HEK293 (cell line): ENCODE measurements around the gene METTL16.

Experiments used
- CTCF ChIA-PET: fragments of 350-600 bp; formaldehyde crosslinking; extraction: SDS; loops from one replicate; lab custom pipeline; 2021; ENCODE audit warnings: antibody characterized with exemption; lab: Yijun Ruan, JAX
- POLR2A ChIA-PET: fragments of 300-600 bp; formaldehyde crosslinking; extraction: SDS; loops from one replicate; lab custom pipeline; 2020; ENCODE audit warnings: antibody characterized with exemption, inconsistent platforms; lab: Yijun Ruan, JAX
- H3K27ac ChIP-seq: fragments of 200-500 bp; sonication (Bioruptor generic); 2 replicates; pipeline ENCODE4 v1.5.1; 2014; ENCODE audit warnings: low read depth, low read length, control low read depth, inconsistent platforms; ENCODE audit errors: extremely low read depth
- H3K36me3 ChIP-seq, 2 experiments: fragments of 200-500 bp in 1 of 2; sonication (Bioruptor generic) in 1 of 2; 1 replicate in 1 of 2; 2 replicates in 1 of 2; pipeline ENCODE4 v1.5.1; 2014 to 2017; ENCODE audit warnings: inconsistent platforms in 2 of 2, low read length in 2 of 2; ENCODE audit not compliant: control insufficient read depth in 2 of 2, insufficient read depth in 1 of 2
- H3K4me1 ChIP-seq: fragments of 200-500 bp; sonication (Bioruptor generic); 2 replicates; pipeline ENCODE4 v1.5.1; 2014; ENCODE audit warnings: mild to moderate bottlenecking, low read length, inconsistent platforms; ENCODE audit not compliant: control insufficient read depth, insufficient read depth
- H3K4me3 ChIP-seq: 2 replicates; pipeline ENCODE4 v1.5.1; 2011; ENCODE audit warnings: low read depth, mild to moderate bottlenecking, control low read depth, low read length, moderate library complexity
- H3K9me3 ChIP-seq: fragments of 200-500 bp; sonication (Bioruptor generic); 2 replicates; pipeline ENCODE4 v1.5.1; 2014; ENCODE audit warnings: low read depth, low read length, inconsistent platforms; ENCODE audit not compliant: control insufficient read depth, insufficient read depth
- ATF2 ChIP-seq: fragments of 450-650 bp; formaldehyde crosslinking; IDR thresholded peaks from 2 replicates; pipeline ENCODE4 v1.5.1; 2016; ENCODE audit warnings: missing biosample characterization, missing genetic modification characterization, low read depth
- HOXA7 ChIP-seq: sonication (generic); formaldehyde crosslinking; IDR thresholded peaks from 2 replicates; pipeline ENCODE4 v1.8.1; 2022; ENCODE audit warnings: missing genetic modification reagents, borderline replicate concordance
- IKZF3 ChIP-seq: fragments of 450-650 bp; IDR thresholded peaks from 2 replicates; pipeline ENCODE4 v1.5.0; 2018; ENCODE audit warnings: missing biosample characterization, mild to moderate bottlenecking, missing genetic modification characterization, moderate library complexity
- KLF10 ChIP-seq: fragments of 450-650 bp; IDR thresholded peaks from 2 replicates; pipeline ENCODE4 v1.5.1; 2018; ENCODE audit warnings: missing biosample characterization, mild to moderate bottlenecking, missing genetic modification characterization
- KLF7 ChIP-seq: fragments of 450-650 bp; formaldehyde crosslinking; IDR thresholded peaks from 2 replicates; pipeline ENCODE4 v1.5.1; 2016; ENCODE audit warnings: missing biosample characterization, missing genetic modification characterization, borderline replicate concordance
- KLF9 ChIP-seq: fragments of 450-650 bp; formaldehyde crosslinking; IDR thresholded peaks from 2 replicates; pipeline ENCODE4 v1.5.1; 2016; ENCODE audit warnings: missing biosample characterization, missing genetic modification characterization, low read depth
- OSR2 ChIP-seq: fragments of 450-650 bp; formaldehyde crosslinking; IDR thresholded peaks from 2 replicates; pipeline ENCODE4 v1.5.1; 2016; ENCODE audit warnings: missing biosample characterization, missing genetic modification characterization
- PRDM6 ChIP-seq: fragments of 450-650 bp; formaldehyde crosslinking; IDR thresholded peaks from 2 replicates; pipeline ENCODE4 v1.5.1; 2017; ENCODE audit warnings: missing biosample characterization, missing genetic modification characterization
- ZNF10 ChIP-seq: fragments of 450-650 bp; formaldehyde crosslinking; IDR thresholded peaks from 2 replicates; pipeline ENCODE4 v1.5.1; 2017; ENCODE audit warnings: missing biosample characterization, missing genetic modification characterization
- ZNF146 ChIP-seq: fragments of 450-650 bp; formaldehyde crosslinking; IDR thresholded peaks from 2 replicates; pipeline ENCODE4 v1.5.1; 2016; ENCODE audit warnings: missing biosample characterization, missing genetic modification characterization
- ZNF175 ChIP-seq: fragments of 450-650 bp; formaldehyde crosslinking; IDR thresholded peaks from 2 replicates; pipeline ENCODE4 v1.5.1; 2016; ENCODE audit warnings: missing biosample characterization, missing genetic modification characterization
- ZNF18 ChIP-seq: fragments of 450-650 bp; formaldehyde crosslinking; IDR thresholded peaks from 2 replicates; pipeline ENCODE4 v1.5.1; 2016; ENCODE audit warnings: missing biosample characterization, missing genetic modification characterization
- ZNF223 ChIP-seq: fragments of 450-650 bp; formaldehyde crosslinking; IDR thresholded peaks from 2 replicates; pipeline ENCODE4 v1.5.1; 2016; ENCODE audit warnings: missing biosample characterization, missing genetic modification characterization
- ZNF341 ChIP-seq: fragments of 450-650 bp; formaldehyde crosslinking; IDR thresholded peaks from 2 replicates; pipeline ENCODE4; 2016; ENCODE audit warnings: low read depth, missing biosample characterization, missing genetic modification characterization
- ZNF449 ChIP-seq: fragments of 450-650 bp; formaldehyde crosslinking; IDR thresholded peaks from 2 replicates; pipeline ENCODE4 v1.5.1; 2017; ENCODE audit warnings: missing biosample characterization, mild to moderate bottlenecking, missing genetic modification characterization, moderate library complexity
- ZNF513 ChIP-seq: fragments of 450-650 bp; IDR thresholded peaks from 2 replicates; pipeline ENCODE4 v1.5.1; 2018; ENCODE audit warnings: missing biosample characterization, missing genetic modification characterization
- ZNF548 ChIP-seq: fragments of 450-650 bp; formaldehyde crosslinking; IDR thresholded peaks from 2 replicates; pipeline ENCODE4 v1.5.1; 2016; ENCODE audit warnings: missing biosample characterization, missing genetic modification characterization
- ZNF555 ChIP-seq: fragments of 450-650 bp; formaldehyde crosslinking; conservative IDR thresholded peaks from 2 replicates; pipeline ENCODE4 v1.5.1; 2017; ENCODE audit warnings: missing biosample characterization, mild to moderate bottlenecking, missing genetic modification characterization, inconsistent platforms
- ZNF561 ChIP-seq: fragments of 450-650 bp; IDR thresholded peaks from 2 replicates; pipeline ENCODE4 v1.5.1; 2018; ENCODE audit warnings: missing biosample characterization, missing genetic modification characterization, borderline replicate concordance
- ZNF580 ChIP-seq: fragments of 450-650 bp; formaldehyde crosslinking; IDR thresholded peaks from 2 replicates; pipeline ENCODE4 v1.5.1; 2016; ENCODE audit warnings: missing biosample characterization, missing genetic modification characterization
- ZNF596 ChIP-seq: fragments of 450-650 bp; IDR thresholded peaks from 2 replicates; pipeline ENCODE4 v1.5.0; 2018; ENCODE audit warnings: missing biosample characterization, mild to moderate bottlenecking, missing genetic modification characterization, moderate library complexity
- ZNF629 ChIP-seq: fragments of 450-650 bp; formaldehyde crosslinking; IDR thresholded peaks from 2 replicates; pipeline ENCODE4 v1.5.1; 2017; ENCODE audit warnings: missing biosample characterization, missing genetic modification characterization
- ZNF704 ChIP-seq: fragments of 450-650 bp; formaldehyde crosslinking; IDR thresholded peaks from 2 replicates; pipeline ENCODE4 v1.5.1; 2016; ENCODE audit warnings: missing biosample characterization, missing genetic modification characterization
- ZNF768 ChIP-seq: fragments of 450-650 bp; formaldehyde crosslinking; IDR thresholded peaks from 2 replicates; pipeline ENCODE4 v1.5.1; 2018; ENCODE audit warnings: missing biosample characterization, mild to moderate bottlenecking, missing genetic modification characterization
- ZNF777 ChIP-seq: fragments of 450-650 bp; formaldehyde crosslinking; IDR thresholded peaks from 2 replicates; pipeline ENCODE4 v1.5.1; 2017; ENCODE audit warnings: missing biosample characterization, missing genetic modification characterization, borderline replicate concordance
- ZNF843 ChIP-seq: fragments of 450-650 bp; formaldehyde crosslinking; IDR thresholded peaks from 2 replicates; pipeline ENCODE4 v1.5.1; 2016; ENCODE audit warnings: missing biosample characterization, missing genetic modification characterization

The METTL16 gene

GRCh38 chr17:2420176-2420575, 91.5 kb downstream of the METTL16 start (continued):
- TF ChIP-seq PRDM6 (tag by site-specific recombination) (no peak), ATF2 (no peak), ZNF768 (tag by site-specific recombination) (no peak), ZNF580 (tag by site-specific recombination) (no peak), ZNF10 (no peak)

GRCh38 chr17:2419486-2419885, 92.2 kb downstream of the METTL16 start:
- POLR2A ChIA-PET = no interaction called here
- CTCF ChIA-PET = interaction anchor here (0.6 to 6.3 kb wide), 5 partner anchors 14 to 355 kb away, joined by 3 to 470 read pairs (median 4); no protein-coding TSS in a partner anchor
- H3K27ac ChIP-seq = no peak overlapping the region
- H3K4me3 ChIP-seq = no peak overlapping the region
- TF ChIP-seq HOXA7 (no peak), ZNF513 (tag by site-specific recombination) (no peak), ZNF843 (tag by site-specific recombination) (no peak), IKZF3 (no peak), KLF10 (tag by site-specific recombination) (no peak), ZNF18 (no peak), ZNF555 (tag by site-specific recombination) (no peak)
- H3K4me1 ChIP-seq = no peaks in the 10 kb centered on the region
- H3K36me3 ChIP-seq = peaks cover 18 to 47% of the 10 kb centered on the region in 2 experiments; a peak in 2 of 3 replicates
- no peaks in the 10 kb centered on the region for H3K9me3 ChIP-seq

GRCh38 chr17:2418572-2418971, 93.1 kb downstream of the METTL16 start:
- Histone ChIP-seq H3K27ac (no peak overlapping the region), H3K4me3 (no peak overlapping the region), H3K36me3 (peaks cover 18 to 56% of the 10 kb centered on the region in 2 experiments; a peak in 2 of 3 replicates), H3K4me1 (no peaks in the 10 kb centered on the region), H3K9me3 (no peaks in the 10 kb centered on the region)
- ChIA-PET CTCF (interaction anchor here (1.0 to 6.3 kb wide), 5 partner anchors 13 to 371 kb away, joined by 3 to 470 read pairs (median 4); no protein-coding TSS in a partner anchor), POLR2A (no interaction called here)
- TF ChIP-seq KLF9 (tag by site-specific recombination) = no peak
- TF ChIP-seq ZNF777 (tag by site-specific recombination) = no peak
- TF ChIP-seq ZNF561 (tag by site-specific recombination) = no peak
- no peak for TF ChIP-seq HOXA7
- TF ChIP-seq IKZF3 = no peak
- TF ChIP-seq ZNF223 (tag by site-specific recombination) = no peak
- TF ChIP-seq ZNF704 = no peak
- TF ChIP-seq ZNF596 (tag by site-specific recombination) = no peak
- no peak for TF ChIP-seq ZNF449 (tag by site-specific recombination)
- TF ChIP-seq ZNF548 (tag by site-specific recombination) = no peak
- TF ChIP-seq ZNF175 = no peak
- TF ChIP-seq OSR2 (tag by site-specific recombination) = no peak
- TF ChIP-seq ZNF341 (tag by site-specific recombination) = no peak
- no peak for TF ChIP-seq ZNF629
- no peak for TF ChIP-seq ZNF146 (tag by site-specific recombination)
- TF ChIP-seq KLF7 (tag by site-specific recombination) = no peak
